Suprapubic skin (tissue), 4 donors: ENCODE measurements around the gene HECA.

Experiments
- CTCF ChIP-seq, 2 donors: fragments of 200-600 bp in 1 of 2; fragments of 450-650 bp in 1 of 2; sonication (generic) in 1 of 2; IDR thresholded peaks; one replicate each; pipeline ENCODE4 v1.5.1; 2016 to 2019; ENCODE audit warnings: antibody characterized with exemption in 2 of 2, mild to moderate bottlenecking in 1 of 2, moderate library complexity in 1 of 2
- POLR2A ChIP-seq, 2 donors: fragments of 450-650 bp; IDR thresholded peaks; one replicate each; pipeline ENCODE4 v1.6.1; 2017; ENCODE audit warnings: antibody characterized with exemption in 2 of 2, mild to moderate bottlenecking in 2 of 2, moderate library complexity in 2 of 2
- POLR2AphosphoS5 ChIP-seq, 3 donors: sonication (generic); formaldehyde crosslinking; IDR thresholded peaks; one replicate each; pipeline ENCODE4 v1.6.1; 2017; ENCODE audit warnings: antibody characterized with exemption in 3 of 3

DNA sequence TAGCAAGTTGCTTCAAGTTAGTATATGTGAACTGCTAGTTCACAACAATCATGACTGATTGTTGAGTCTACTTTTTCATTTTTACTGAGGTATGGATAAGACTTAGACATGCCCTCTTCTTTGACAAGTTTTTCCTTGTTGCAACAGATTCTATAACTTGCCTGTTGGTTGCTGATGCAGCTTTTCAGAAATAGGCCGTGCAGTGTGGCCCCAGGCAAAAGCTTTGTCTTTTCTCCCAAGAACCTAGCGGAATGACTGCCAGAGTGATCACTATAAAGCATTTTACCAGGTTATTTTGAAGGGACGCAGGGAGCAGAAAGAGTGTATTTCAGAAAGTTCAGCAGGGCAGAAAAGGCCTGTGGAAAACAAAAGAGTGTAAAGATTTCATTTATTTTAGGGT, 16.0 kb downstream of the HECA start:
- no peak for TF ChIP-seq CTCF (IDR thresholded peaks at IDR 0.05)
- TF ChIP-seq POLR2AphosphoS5 (IDR thresholded peaks at IDR 0.05), result no peak
- TF ChIP-seq POLR2A (IDR thresholded peaks at IDR 0.05), result no peak
